ENCODE data around the gene CHD5.

The CHD5 gene

GRCh38 chr1:6117624-6118023 is 62.5 kb downstream of the CHD5 start:
- TF ChIP-seq CTCF (IDR thresholded peaks at IDR 0.05): no peak
- peaks cover 15% of the 10 kb centered on the region for H3K27me3 ChIP-seq
- H3K36me3 ChIP-seq: no peaks in the 10 kb centered on the region
- no peak overlapping the region for H3K4me3 ChIP-seq (ENCODE audit: low read depth in 1 of 2, low read length in 1 of 2)
- H3K27ac ChIP-seq: no peak overlapping the region
- H3K4me1 ChIP-seq (ENCODE audit: control insufficient read depth in 1 of 2, insufficient read depth in 1 of 2, low read depth in 1 of 2, low read length in 1 of 2): no peaks in the 10 kb centered on the region
- H3K9me3 ChIP-seq: no peaks in the 10 kb centered on the region

GRCh38 chr1:6117064-6117463 is 63.1 kb downstream of the CHD5 start:
- no peak for TF ChIP-seq CTCF (IDR thresholded peaks at IDR 0.05)
- no peaks in the 10 kb centered on the region for H3K9me3 ChIP-seq
- H3K4me3 ChIP-seq (ENCODE audit: low read depth in 1 of 2, low read length in 1 of 2): no peak overlapping the region
- H3K4me1 ChIP-seq (ENCODE audit: control insufficient read depth in 1 of 2, insufficient read depth in 1 of 2, low read depth in 1 of 2, low read length in 1 of 2): no peaks in the 10 kb centered on the region
- H3K27ac ChIP-seq: no peak overlapping the region
- no peaks in the 10 kb centered on the region for H3K36me3 ChIP-seq
- peaks cover 20% of the 10 kb centered on the region for H3K27me3 ChIP-seq

- Histone ChIP-seq H3K27me3 (peaks cover 20% of the 10 kb centered on the region), H3K4me1 (ENCODE audit: control insufficient read depth in 1 of 2, insufficient read depth in 1 of 2, low read depth in 1 of 2, low read length in 1 of 2) (no peaks in the 10 kb centered on the region), H3K4me3 (ENCODE audit: low read depth in 1 of 2, low read length in 1 of 2) (no peak overlapping the region), H3K36me3 (no peaks in the 10 kb centered on the region), H3K27ac (no peak overlapping the region), H3K9me3 (no peaks in the 10 kb centered on the region)
- TF ChIP-seq CTCF (IDR thresholded peaks at IDR 0.05): no peak
These were observed 64.0 kb downstream of the CHD5 start for GRCh38 chr1:6116137-6116536.

- Histone ChIP-seq H3K27me3 (peaks cover 33% of the 10 kb centered on the region), H3K27ac (no peak overlapping the region), H3K4me1 (ENCODE audit: control insufficient read depth in 1 of 2, insufficient read depth in 1 of 2, low read depth in 1 of 2, low read length in 1 of 2) (no peaks in the 10 kb centered on the region), H3K9me3 (no peaks in the 10 kb centered on the region), H3K36me3 (no peaks in the 10 kb centered on the region), H3K4me3 (ENCODE audit: low read depth in 1 of 2, low read length in 1 of 2) (no peak overlapping the region)
- no peak for TF ChIP-seq CTCF (IDR thresholded peaks at IDR 0.05)
These were observed 66.4 kb downstream of the CHD5 start for GRCh38 chr1:6113745-6114144.

- H3K36me3 ChIP-seq: no peaks in the 10 kb centered on the region
- no peaks in the 10 kb centered on the region for H3K4me1 ChIP-seq (ENCODE audit: control insufficient read depth in 1 of 2, insufficient read depth in 1 of 2, low read depth in 1 of 2, low read length in 1 of 2)
- no peaks in the 10 kb centered on the region for H3K9me3 ChIP-seq
- TF ChIP-seq CTCF (IDR thresholded peaks at IDR 0.05): no peak
- H3K27me3 ChIP-seq: peaks cover 34% of the 10 kb centered on the region
- no peak overlapping the region for H3K27ac ChIP-seq
- no peak overlapping the region for H3K4me3 ChIP-seq (ENCODE audit: low read depth in 1 of 2, low read length in 1 of 2)
These were observed 67.0 kb downstream of the CHD5 start for GRCh38 chr1:6113116-6113515.

GRCh38 chr1:6112690-6113005 is 67.5 kb downstream of the CHD5 start:
- Histone ChIP-seq H3K27me3 (peaks cover 34% of the 10 kb centered on the region), H3K9me3 (no peaks in the 10 kb centered on the region), H3K36me3 (no peaks in the 10 kb centered on the region), H3K4me1 (ENCODE audit: control insufficient read depth in 1 of 2, insufficient read depth in 1 of 2, low read depth in 1 of 2, low read length in 1 of 2) (no peaks in the 10 kb centered on the region), H3K4me3 (ENCODE audit: low read depth in 1 of 2, low read length in 1 of 2) (no peak overlapping the region), H3K27ac (no peak overlapping the region)
- no peak for TF ChIP-seq CTCF (IDR thresholded peaks at IDR 0.05)
